ENCODE results near the gene FSD1L. TPM values are rescaled to one million over a fixed set of nuclear protein-coding genes. Genes with fewer than 3 reads are reported as not detected.

FSD1L gene
- total RNA-seq, 2 donors from 2014 or later, result 13.4 to 14.3 TPM

DNA sequence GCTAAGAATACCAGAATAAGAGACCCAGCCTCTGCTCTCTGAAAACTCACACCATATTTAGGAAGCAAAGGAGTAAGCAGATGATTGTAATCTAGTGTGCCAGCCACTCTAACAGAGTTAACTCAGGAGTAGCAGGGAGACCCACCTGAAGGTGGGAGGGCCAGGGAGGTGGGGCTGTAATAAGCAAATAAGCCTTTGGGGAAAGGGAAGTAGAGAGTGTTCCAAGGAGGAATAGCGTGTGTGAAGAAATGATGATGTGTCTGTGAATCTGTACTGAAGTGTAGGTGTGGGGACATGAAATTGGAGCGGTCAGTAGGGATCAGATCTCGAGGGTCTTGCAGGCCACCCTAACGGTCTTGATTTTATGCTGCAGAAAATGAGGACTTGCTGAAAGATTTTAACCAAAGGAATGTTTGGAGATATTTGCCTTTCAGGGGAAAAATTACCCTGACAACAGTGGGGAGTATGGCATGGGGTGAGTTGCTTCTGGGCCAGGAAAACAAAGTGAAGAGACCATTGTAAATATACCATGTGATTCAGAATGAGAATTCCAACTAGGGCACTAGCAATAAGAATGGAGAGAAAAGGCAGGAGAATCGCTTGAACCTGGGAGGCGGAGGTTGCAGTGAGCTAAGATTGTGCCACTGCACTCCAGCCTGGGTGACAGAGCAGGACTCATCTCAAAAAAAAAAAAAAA, 44.1 kb upstream of the FSD1L start:
- Histone ChIP-seq H3K4me1 (ENCODE audit: control insufficient read depth, insufficient read depth, low read length) (peaks cover 5% of the 10 kb centered on the region), H3K36me3 (ENCODE audit: control insufficient read depth, insufficient read depth, low read length) (no peaks in the 10 kb centered on the region), H3K9me3 (ENCODE audit: control insufficient read depth, low read length) (peaks cover 8% of the 10 kb centered on the region), H3K27ac (ENCODE audit: low read depth, low read length) (no peak overlapping the region), H3K9ac (ENCODE audit: extremely low read depth, low read length, poor library complexity, severe bottlenecking) (no peak overlapping the region), H3K27me3 (ENCODE audit: control insufficient read depth, insufficient read depth, low read length, poor library complexity, severe bottlenecking) (no peaks in the 10 kb centered on the region), H3K4me3 (ENCODE audit: low read length) (no peak overlapping the region)
- WGBS, 2 experiments (ENCODE audit: insufficient coverage in 1 of 2, insufficient read length in 1 of 2), result 43 to 63% methylated on average over 5 to 6 of the region's 6 CpGs
- Mint-ChIP-seq H3K36me3 (ENCODE audit: low read depth) (peaks cover 1% of the 10 kb centered on the region), H3K27me3 (ENCODE audit: insufficient read depth) (no peaks in the 10 kb centered on the region), H3K4me1 (peaks cover 29% of the 10 kb centered on the region), H3K4me3 (no peak overlapping the region), H3K27ac (peak overlapping the region; percentile 30), H3K9me3 (peaks cover 2% of the 10 kb centered on the region)
- TF ChIP-seq, protein P1, sequence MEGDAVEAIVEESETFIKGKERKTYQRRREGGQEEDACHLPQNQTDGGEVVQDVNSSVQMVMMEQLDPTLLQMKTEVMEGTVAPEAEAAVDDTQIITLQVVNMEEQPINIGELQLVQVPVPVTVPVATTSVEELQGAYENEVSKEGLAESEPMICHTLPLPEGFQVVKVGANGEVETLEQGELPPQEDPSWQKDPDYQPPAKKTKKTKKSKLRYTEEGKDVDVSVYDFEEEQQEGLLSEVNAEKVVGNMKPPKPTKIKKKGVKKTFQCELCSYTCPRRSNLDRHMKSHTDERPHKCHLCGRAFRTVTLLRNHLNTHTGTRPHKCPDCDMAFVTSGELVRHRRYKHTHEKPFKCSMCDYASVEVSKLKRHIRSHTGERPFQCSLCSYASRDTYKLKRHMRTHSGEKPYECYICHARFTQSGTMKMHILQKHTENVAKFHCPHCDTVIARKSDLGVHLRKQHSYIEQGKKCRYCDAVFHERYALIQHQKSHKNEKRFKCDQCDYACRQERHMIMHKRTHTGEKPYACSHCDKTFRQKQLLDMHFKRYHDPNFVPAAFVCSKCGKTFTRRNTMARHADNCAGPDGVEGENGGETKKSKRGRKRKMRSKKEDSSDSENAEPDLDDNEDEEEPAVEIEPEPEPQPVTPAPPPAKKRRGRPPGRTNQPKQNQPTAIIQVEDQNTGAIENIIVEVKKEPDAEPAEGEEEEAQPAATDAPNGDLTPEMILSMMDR (conservative IDR thresholded peaks at IDR 0.05), result no peak
- DNase-seq, result peak; percentile 75

DNA sequence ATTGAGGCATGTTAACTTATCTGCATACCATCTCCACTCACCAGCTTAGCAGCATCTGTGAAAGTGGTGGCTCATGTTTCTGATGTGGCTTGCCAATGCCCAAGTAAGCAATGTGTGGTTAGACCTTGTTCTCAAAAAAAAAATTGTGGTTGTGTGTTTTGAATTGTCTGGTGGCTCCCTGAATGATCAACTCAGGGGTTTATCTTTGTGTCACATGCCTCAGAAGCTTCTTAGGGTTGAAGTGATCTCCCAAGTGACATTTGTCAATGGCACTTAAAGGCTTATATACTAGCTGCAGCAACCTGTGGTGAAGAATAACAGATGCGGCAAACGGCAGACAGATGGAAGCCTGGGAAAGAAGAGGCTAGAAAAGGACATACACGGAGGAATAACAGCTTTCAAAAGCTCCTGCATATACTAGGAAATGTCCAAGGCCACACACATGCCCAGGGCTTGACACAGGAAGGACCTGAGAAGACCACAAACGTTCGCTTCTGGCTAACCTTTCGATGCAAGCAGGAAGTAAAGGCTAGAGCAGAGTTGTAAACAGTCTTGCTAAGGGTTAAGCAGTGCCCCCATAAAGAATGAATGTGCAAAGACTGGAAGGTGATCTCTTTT, 42.2 kb upstream of the FSD1L start:
- Histone ChIP-seq H3K27me3 (ENCODE audit: control insufficient read depth, insufficient read depth, low read length, poor library complexity, severe bottlenecking) (no peaks in the 10 kb centered on the region), H3K4me1 (ENCODE audit: control insufficient read depth, insufficient read depth, low read length) (peaks cover 5% of the 10 kb centered on the region), H3K27ac (ENCODE audit: low read depth, low read length) (no peak overlapping the region), H3K9me3 (ENCODE audit: control insufficient read depth, low read length) (peaks cover 8% of the 10 kb centered on the region), H3K36me3 (ENCODE audit: control insufficient read depth, insufficient read depth, low read length) (no peaks in the 10 kb centered on the region), H3K9ac (ENCODE audit: extremely low read depth, low read length, poor library complexity, severe bottlenecking) (no peak overlapping the region), H3K4me3 (ENCODE audit: low read length) (no peak overlapping the region)
- Mint-ChIP-seq H3K27me3 (ENCODE audit: insufficient read depth) (no peaks in the 10 kb centered on the region), H3K27ac (no peak overlapping the region), H3K4me3 (no peak overlapping the region), H3K36me3 (ENCODE audit: low read depth) (peaks cover 1% of the 10 kb centered on the region), H3K4me1 (peaks cover 28% of the 10 kb centered on the region), H3K9me3 (peaks cover 2% of the 10 kb centered on the region)
- DNase-seq, result no peak
- WGBS, 2 experiments (ENCODE audit: insufficient coverage in 1 of 2, insufficient read length in 1 of 2), result 80 to 84% methylated on average over 4 to 6 of the region's 6 CpGs
- TF ChIP-seq, protein P1 (conservative IDR thresholded peaks at IDR 0.05), result no peak

DNA sequence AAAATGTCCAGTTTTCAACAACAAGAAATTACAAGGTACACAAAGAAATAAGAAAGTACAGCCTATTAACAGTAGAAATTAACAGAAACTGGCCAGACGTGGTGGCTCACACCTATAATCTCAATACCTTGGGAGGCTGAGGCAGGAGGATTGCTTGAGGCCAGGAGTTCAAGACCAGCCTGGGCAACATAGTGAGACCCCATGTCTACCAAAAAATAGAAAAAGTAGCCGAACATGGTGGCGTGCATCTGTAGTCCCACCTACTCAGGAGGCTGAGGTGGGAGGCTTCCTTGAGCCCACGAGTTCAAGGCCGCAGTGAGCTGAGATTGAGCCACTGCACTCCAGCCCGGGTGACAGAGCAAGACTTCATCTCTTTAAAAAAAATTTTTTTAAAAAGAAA, 41.5 kb upstream of the FSD1L start:
- H3K27ac ChIP-seq (ENCODE audit: low read depth, low read length), result no peak overlapping the region
- 90 to 92% methylated on average over 6 of the region's 6 CpGs for WGBS, 2 experiments (ENCODE audit: insufficient coverage in 1 of 2, insufficient read length in 1 of 2)
- peaks cover 27% of the 10 kb centered on the region for H3K4me1 Mint-ChIP-seq
- H3K36me3 ChIP-seq (ENCODE audit: control insufficient read depth, insufficient read depth, low read length), result no peaks in the 10 kb centered on the region
- H3K36me3 Mint-ChIP-seq (ENCODE audit: low read depth), result peaks cover 1% of the 10 kb centered on the region
- no peak overlapping the region for H3K4me3 ChIP-seq (ENCODE audit: low read length)
- H3K27me3 ChIP-seq (ENCODE audit: control insufficient read depth, insufficient read depth, low read length, poor library complexity, severe bottlenecking), result no peaks in the 10 kb centered on the region
- peaks cover 8% of the 10 kb centered on the region for H3K9me3 ChIP-seq (ENCODE audit: control insufficient read depth, low read length)
- no peak overlapping the region for H3K9ac ChIP-seq (ENCODE audit: extremely low read depth, low read length, poor library complexity, severe bottlenecking)
- TF ChIP-seq, protein P1 (conservative IDR thresholded peaks at IDR 0.05), result no peak
- H3K27ac Mint-ChIP-seq, result no peak overlapping the region
- no peak overlapping the region for H3K4me3 Mint-ChIP-seq
- peaks cover 5% of the 10 kb centered on the region for H3K9me3 Mint-ChIP-seq
- DNase-seq, result no peak
- peaks cover 5% of the 10 kb centered on the region for H3K4me1 ChIP-seq (ENCODE audit: control insufficient read depth, insufficient read depth, low read length)
- H3K27me3 Mint-ChIP-seq (ENCODE audit: insufficient read depth), result no peaks in the 10 kb centered on the region

All from endodermal cell (in vitro differentiated cells).